HG03575 (cell line): ENCODE results near the gene VKORC1.

Source experiments
- ATAC-seq: cut with Tn5 transposase; IDR thresholded peaks from one replicate; pipeline ENCODE4 v1.9.1; 2021; ENCODE audit not compliant: unreplicated experiment, insufficient number of reproducible peaks, low FRiP score; ENCODE audit errors: extremely low read depth

Gene VKORC1

DNA sequence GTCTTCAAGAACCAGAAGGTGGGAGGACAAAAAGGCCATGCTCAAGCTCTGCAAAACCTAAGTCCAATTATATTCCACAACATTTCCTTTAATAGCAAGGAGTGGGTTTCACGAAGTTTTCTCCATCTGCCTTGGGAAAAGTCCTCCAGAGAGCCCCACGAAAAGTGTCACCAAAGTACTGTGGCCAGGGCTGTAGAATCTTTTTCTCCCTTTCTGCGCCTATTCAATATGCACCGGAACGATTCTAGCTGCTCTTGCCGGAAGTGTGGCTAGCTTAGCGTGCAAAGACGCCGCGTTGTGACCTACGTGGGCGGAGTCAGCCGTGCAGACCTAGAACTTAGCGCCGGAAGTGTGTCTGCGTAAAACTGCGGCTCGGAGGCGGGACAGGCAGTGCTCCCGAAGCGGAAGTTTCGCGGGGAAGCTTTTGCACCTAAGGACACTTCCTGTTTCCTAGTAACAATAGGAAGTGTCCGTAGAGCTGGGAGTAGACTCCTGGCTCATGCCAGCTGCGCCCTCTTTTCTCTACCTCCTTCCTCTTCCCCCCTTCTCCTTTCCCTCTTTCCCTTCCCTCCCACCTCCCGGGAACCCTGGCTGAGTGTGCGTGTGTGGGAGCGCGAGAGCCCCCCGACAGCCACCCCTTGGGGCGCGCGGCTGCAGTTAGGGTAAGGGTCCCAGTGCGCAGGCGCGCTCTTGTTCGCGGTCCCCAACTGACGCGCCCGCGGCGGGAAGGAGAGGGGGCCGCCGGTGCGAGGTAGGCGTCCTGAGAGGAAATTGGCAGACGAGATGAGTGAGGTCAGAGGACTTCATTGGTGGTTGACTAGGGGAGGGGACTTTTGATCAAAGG, 20.4 kb downstream of the VKORC1 start, which contains the start of the genes ZNF646 and ZNF668:
Gene ZNF646 (plus strand): TSS at position 453 of the 844 bp plus-strand sequence. CDS start 1,903 bp downstream, outside the sequence.
Gene ZNF668 (minus strand): TSS at position 271 of the 844 bp plus-strand sequence. CDS start 9,781 bp downstream, outside the sequence.
- ATAC-seq, result peak; percentile 35

DNA sequence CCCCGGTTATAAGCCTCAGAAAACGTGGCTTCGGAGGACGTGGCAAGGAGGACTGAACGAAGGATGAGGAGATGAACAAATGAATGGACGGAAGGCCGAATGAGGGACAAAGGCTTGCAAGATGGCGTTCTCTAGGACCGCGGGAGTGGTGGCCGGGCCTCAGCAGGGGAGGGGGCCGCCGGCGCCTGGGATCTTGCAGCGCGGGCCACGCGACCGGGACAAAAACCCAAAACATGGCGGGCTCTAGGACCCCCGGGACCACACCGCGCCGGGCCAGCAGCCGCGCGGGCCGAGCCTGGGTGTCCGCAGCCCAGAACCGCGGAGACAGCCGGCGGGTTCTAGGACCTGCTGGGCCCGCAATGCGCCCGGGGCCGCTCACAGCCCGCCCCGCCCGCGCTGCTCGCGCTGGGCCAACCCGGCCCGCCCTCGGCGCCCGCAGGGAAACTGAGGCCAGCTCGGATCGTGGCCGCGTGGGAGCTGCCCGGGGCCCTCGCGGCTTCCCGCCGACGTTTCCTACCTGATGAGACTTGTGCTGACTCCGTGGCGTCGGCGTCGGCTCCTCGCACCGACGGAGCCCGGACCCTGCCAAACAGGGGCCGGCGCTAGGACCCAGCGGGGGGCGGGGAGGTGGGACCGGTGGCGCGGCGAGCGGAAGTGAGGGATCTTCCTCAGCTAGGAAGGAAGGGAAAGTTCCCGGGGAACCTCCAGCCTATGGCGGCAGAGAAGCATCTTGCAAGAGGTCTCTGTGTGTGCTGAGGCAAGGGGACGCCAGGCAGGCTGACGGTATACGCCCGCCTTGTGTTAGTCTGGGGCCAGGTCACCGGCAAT, 21.2 kb downstream of the VKORC1 start:
- ATAC-seq, result no peak

DNA sequence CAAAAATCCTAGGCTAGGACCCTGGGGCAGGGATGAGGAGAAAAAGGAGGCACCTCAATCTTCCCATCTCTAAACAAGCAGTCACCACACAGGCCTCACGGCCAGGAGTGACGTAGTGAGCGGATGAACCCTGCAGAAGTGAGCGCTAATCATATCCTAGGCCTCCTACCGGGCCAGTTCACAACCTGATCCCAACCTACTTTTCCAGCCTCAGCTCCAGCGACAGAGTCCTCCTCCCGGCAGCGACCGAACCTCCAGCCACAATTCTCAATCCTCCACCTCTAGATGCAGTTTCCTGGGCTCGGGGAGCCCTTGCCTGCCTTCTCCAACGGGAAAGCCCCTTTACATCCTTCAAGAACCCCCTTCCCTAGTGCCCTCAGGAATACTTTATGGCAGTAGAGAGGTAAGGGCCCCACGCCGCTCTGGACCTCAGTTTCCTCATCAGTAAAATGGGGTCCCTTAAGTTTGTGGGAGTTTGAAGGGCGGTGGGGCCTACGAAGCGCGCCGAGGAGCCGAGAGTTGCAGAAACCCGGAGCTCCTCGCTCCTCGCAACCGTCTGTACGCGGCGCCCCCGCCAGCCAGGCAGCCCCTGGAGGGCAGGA, 22.0 kb downstream of the VKORC1 start:
- no peak for ATAC-seq

DNA sequence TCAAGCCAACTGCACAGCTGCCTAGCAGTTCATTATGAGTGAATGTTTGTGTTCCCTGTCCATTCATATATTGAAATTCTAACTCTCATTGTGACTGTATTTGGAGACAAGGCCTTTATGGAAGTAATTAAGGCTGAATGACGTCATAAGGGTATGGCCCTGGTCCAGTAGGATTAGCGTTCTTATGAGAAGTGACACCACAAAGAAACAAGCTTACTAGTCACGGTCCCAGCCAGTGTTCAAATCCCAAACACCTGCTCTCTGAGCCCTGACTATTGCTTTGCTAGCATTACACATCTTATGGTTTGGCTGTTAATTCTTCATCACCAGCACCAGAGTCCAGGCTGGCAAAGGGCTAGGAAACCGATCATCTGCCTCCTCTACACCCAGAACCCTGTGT, 22.7 kb downstream of the VKORC1 start:
- no peak for ATAC-seq

DNA sequence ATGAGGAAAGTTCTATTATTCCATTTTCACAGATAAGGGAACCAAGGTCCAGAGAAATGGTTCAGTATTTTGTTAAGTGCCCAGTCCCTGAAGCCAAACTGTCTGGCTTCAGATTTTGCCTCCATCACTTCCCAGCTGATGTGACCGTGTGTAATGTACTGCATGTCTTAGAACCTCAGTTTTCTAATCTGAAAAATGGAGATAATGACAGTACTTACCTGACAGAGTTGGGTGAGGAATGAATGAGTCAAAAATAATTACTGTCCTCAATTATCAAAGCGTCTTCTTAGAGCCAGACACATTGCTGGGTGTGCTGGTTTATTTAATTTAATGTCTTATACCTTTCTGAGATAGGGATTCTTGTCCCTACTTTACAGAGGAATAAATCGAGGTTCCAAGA, 27.3 kb downstream of the VKORC1 start:
- ATAC-seq, result no peak

DNA sequence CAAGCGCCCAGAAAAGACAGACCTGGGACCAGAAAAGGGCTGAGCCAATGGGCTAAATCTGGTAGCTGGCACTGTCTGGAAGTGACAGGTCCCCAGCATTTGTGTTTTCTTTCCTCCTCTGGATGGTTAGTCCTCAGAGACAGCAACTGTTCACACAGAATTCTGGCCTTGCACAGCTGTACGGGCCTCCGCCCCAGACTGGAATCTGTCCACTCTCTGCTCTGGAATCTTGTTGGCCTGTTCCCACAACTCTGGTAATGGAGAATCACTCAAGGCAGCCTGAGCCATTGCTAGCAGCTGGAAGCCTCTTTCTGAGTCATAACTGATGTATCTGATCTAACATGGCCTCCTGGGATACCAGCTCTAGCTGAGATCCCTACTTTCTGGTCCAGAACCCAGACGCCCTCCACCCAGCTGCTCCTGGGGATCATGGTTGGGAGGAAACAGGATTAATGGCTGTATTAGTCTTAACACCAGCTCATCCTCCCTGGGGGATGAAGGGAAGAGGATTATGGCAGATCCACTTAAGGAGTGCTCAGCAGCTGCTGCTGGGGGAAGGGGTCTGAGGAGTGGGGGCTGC, 29.6 kb downstream of the VKORC1 start:
- ATAC-seq, result no peak

DNA sequence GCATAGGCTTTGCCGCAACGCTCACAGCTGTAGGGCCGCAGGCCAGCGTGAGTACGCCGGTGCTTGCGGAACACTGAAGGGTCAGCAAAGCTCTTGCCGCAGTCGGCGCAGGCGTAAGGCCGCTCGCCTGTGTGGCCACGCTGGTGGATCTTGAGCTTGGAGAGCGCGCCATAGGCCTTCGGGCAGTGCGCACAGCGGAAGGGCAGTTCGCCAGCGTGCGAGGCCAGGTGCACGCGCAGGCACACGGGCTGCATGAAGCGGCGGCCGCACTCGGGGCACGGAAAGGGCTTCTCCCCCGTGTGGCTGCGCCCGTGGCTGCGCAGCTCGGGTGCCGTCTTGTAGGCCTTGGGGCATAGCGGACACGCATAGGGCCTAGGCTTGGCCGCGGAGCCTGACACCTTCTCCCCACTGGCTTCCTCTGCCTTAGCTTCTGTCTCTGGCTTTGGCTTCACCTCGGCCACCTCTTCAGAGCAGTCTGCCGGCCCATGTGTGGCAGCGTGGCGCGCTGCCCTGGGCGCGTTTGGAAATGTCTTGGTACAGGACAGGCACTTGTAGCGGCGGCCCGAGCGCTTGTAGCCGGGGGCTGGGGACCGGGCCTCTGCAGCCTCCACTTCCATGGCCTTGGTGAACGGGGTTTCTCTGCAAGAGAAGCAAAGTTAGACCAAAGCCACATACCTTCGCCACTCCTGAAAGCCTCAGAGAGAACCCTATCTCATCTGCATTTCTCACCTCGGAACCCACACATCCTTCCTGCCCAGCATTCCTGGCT, 30.6 kb downstream of the VKORC1 start:
- no peak for ATAC-seq

DNA sequence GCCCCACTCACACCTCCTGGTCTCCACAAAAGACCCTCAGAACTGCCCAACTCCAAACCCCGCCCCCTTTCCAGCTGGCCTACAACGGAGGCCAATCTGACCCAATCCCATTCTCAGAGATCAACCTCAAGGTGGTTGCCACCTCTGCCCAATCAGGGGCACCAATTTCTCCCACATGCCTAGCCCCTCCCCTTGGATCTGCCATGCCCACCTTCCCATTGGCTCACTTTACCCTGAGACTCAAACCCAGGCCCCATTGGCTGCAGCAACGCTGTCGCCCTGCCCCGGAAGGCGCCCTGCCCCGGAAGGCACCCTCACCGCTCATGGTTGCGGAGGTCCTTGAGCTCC, 31.1 kb downstream of the VKORC1 start:
- no peak for ATAC-seq

DNA sequence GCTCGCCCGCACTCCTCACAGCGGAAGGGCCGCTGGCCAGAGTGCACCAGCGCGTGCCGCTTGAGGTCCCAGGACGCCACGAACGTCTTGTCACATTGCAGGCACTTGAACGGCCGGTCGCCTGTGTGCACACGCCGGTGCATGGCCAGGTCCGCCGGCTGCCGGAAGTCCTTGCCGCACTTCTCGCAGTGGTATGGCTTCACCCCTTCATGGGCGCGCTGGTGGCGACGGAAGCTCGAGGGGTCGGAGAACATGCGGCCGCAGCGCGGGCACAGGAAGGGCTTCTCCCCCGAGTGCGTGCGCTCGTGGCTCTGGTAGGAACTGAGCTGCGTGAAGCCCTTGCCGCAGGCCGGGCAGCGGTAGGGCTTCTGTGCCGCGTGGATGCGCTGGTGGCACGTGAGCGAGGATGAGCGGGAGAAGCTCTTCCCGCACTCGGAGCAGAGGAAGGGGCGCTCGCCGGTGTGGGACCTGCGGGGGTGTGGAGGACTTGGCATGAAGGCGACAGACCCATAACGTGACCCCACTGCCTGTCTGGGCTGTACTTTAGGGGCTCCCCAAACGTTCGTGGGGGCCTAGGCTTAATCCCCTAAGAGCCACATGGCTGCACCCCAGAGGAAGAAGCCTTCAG, 32.7 kb downstream of the VKORC1 start:
- no peak for ATAC-seq

DNA sequence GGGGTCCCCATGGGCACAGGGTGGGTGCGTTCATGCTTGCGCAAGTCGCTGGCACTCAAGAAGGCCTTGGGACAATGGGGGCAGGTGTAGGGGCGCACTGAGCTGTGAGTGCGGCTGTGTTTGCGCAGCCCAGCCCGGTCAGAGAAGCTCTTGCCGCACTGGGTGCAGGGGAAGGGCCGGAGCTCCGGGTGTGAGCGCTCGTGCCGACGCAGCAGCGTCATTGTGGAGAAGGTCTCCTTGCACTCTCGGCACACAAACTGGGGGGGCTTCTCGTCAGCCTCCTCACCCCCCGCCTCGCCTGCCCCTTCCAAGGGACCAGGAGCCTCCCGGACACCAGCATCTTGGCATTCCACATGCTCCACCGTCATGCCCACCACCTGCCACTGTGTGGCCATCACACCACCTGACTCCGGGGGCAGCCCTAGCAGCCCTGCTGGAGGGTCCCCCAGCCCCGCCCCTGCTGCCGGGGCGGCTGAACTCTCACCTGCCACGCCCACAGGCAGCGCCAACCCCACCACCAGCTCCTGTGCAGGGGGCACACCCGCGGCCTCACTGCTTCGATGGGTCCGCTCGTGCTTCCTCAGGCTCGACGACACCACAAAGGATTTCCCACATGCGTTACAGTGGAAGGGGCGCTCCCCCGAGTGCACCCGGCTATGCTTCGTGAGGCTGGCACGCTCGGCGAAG, 33.3 kb downstream of the VKORC1 start:
- ATAC-seq, result no peak

DNA sequence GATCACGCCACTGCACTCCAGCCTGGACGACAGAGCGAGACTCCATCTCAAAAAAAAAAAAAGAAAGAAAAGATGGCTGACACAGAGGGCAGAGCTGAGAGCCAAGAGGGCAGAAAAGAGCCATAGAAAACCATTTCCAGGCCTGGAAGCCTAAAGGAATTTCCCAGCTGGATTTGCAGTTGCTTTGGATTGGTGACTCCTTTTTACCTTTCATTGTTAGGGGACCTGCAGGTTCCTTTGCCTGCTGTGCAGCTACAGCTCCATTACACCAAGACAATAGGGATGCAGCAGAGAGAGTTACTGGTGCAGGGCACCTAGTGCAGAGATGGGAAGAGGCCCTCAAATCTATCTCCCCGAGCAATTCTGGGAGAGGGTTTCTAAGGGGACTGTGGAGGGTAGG, 39.0 kb downstream of the VKORC1 start:
- ATAC-seq, result no peak

DNA sequence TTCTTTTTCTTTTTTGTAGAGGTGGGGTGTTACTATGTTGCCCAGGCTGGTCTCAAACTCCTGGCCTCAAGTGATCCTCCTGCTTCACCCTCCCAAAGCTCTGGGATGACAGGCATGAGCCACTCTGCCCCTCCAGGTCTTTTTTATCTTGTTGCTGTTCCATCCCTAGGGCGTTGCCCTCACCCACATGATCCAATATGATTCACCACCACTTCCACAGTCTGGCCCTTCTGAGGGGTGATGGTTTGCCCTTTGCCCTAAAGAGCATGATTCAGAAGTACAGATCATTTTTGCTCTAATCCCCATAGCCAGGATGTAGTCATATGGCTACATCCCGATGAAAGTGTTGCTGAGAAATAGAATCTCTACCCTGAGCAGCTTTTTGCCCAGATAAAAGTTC, 42.5 kb downstream of the VKORC1 start:
- ATAC-seq, result no peak

DNA sequence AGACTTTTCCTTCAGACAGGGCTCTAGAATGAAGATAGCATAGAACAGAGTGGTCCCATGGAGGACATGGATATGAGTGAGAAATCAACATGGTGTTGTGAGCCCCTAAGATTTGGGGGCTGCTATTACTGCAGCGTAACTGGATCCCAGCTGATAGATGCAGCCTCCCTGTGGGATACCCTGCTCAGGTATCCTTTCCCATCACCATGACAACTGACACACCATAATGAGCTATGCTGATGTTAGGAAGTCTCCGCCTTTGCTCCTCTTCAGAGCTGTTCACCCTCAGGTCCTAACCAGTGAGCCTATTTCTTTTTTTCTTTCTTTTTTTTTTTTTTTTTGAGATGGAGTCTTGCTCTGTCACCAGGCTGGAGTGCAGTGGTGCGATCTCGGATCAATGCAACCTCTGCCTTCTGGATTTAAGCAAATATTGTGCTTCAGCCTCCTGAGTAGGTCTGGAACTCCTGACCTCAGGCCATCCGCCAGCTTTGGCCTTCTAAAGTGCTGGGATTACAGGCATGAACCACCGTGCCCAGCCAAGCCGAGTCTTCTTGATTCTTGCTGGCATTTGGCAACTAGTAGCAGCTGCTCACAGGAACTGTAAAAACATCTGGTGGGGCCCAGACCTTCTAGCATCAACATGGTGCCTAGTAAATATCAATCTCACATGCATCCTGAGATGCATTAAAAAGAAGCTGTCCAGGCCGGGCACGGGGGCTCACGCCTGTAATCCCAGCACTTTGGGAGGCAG, 44.1 kb downstream of the VKORC1 start:
- no peak for ATAC-seq

DNA sequence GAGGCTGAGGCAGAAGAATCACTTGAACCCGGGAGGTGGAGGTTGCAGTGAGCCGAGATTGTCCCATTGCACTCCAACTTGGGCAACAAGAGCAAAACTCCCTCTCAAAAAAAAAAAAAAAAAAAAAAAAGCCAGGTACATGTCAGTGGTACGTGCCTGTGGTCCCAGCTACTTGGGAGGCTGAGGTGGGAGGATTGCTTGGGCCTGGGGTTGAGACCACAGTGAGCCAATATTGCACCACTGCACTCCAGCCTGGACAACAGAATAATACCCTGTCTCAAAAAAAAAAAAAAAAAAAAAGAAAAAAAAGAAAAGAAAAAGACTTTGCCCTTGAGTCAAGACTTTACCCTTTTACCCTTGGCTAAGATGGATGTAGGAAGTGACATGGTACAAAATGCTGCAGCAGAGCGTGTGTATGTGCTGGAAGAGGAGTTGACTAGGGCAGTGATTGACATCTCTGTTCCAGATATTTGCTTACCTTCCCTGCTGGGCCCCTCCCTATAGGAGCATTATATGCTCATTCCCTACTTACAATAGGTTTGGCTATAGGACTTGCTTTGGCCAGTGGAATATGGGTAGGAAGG, 50.6 kb downstream of the VKORC1 start:
- ATAC-seq, result no peak

DNA sequence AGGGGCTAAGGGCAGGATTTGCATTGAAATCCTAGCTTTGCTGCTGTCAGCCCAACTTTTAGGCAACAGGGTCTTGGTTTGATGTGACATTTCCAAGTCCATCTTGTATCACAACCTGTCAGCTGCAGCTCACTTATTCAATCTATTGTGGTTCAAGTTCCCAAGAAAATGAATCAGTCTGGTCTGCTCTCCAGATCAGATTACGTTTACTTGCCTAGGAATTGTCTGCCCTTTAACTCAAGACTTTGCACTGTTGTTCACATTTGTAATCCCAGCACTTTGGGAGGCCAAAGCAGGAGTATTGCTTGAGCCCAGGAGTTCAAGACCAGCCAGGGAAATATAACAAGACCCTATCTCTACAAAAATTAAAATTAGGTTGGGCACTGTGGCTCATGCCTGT, 51.2 kb downstream of the VKORC1 start:
- no peak for ATAC-seq

DNA sequence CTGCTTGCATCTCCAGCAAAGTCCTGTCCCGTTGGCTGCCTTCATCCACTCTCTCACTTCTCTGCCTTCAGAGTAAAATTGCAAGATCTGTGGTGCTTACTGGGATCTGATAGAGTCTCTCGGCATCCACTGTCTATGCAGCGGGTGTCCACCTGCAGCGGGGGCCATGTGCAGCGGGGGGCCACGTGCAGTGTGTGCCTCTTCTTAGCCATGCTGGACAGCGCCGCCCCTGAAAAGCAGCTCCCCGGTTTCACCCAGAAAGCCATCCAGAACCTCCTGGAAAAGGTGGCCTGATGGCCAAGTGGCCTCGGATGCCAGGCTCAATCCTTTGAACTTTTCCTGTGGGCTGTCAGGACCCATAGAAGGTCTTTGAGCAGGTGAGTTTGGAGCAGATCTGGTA, 51.7 kb downstream of the VKORC1 start:
- ATAC-seq, result no peak
